GM19193 (cell line): ENCODE measurements around the gene IFI16.

Experiments
- POLR2A ChIP-seq: IDR thresholded peaks from 4 replicates; pipeline ENCODE4 v1.6.1; 2011; ENCODE audit not compliant: insufficient read depth, insufficient read length; ENCODE audit errors: extremely low read depth

Gene IFI16

GRCh38 chr1:159009704-159010361 lies at the start of gene IFI16:
TSS of gene IFI16 (plus strand) at chr1:159009907. CDS start at chr1:159014681, 4,774 bp downstream.
- peak; percentile 69 for TF ChIP-seq POLR2A

- no peak for TF ChIP-seq POLR2A
Measured at GRCh38 chr1:158961178-158961577, 48.5 kb upstream of the IFI16 start.

- TF ChIP-seq POLR2A = no peak
Measured at GRCh38 chr1:158962983-158963382, 46.7 kb upstream of the IFI16 start.

DNA sequence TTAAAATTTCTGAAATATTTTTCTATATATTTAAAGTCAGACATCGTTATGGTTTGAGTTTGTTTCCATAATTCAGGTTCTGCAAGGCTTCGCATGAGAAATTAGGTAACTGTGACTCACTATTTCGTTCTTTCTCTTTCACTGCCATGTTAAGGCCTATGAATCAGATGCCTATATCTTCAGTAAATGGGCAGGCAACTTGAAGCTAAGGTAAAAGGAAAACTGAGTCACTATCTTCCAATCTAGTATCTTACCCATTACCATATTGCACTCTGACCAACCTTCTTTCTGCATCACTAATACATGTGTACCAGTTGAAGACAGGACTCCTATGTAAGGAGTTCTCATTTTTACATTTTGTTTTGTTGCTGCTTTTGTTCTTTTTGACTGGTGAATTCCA lies 40.5 kb upstream of the IFI16 start:
- no peak for TF ChIP-seq POLR2A

DNA sequence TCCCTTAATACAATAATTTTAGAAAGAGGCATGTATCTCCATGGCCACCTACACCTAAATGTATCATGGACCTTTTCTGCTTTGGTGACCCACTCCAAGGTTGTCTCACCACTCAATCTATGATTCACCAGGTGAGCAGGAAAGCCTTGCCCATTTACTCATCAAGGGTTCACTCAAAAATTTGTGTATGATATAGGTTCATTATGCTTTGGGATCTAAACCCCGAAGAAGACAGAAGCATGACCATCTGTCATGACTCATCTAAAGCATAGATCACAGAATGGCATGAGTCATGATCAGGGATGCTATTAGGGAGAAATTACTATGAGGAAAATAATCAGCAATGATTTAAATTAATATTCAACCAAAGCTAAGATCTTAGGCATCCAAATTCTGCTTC lies 39.9 kb upstream of the IFI16 start:
- no peak for TF ChIP-seq POLR2A

DNA sequence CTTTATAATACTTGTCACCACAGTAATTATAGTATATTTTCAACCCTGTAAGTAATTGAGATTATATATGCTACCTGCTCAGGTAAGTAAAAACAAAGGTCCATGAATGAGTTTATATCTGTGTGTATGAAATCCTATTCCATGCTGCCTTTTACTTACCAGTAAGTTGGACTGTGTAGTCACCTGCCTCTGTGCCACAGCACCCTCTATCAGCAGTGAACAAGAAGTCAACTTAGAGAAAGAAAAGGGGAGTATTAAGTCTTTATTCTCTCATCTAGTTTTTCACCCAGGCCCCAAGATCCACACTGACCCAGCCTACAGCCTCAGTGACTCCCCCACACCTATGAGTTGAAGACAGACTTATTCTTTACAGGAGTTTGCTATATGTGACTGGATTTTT lies 36.9 kb upstream of the IFI16 start:
- no peak for TF ChIP-seq POLR2A

- no peak for TF ChIP-seq POLR2A
Measured at GRCh38 chr1:158976219-158976618, 33.5 kb upstream of the IFI16 start.

GRCh38 chr1:158978730-158979129 lies 31.0 kb upstream of the IFI16 start:
- no peak for TF ChIP-seq POLR2A

DNA sequence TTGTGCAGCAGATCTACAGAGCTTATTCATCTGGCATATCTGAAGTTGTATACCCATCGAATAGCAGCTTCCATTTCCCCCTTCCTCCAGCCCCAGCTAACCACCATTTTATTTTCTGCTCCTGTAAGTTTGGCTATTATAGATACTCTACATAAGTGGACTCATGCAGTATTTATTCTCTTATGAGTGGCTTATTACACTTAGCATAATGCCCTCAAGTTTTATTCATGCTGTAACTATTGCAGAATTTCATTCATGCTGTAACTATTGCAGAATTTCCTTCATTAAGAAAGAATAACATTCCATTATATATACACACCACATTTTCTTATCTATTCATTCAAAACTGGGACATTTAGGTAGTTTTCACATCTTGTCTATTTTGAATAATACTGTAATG lies 30.5 kb upstream of the IFI16 start:
- no peak for TF ChIP-seq POLR2A

DNA sequence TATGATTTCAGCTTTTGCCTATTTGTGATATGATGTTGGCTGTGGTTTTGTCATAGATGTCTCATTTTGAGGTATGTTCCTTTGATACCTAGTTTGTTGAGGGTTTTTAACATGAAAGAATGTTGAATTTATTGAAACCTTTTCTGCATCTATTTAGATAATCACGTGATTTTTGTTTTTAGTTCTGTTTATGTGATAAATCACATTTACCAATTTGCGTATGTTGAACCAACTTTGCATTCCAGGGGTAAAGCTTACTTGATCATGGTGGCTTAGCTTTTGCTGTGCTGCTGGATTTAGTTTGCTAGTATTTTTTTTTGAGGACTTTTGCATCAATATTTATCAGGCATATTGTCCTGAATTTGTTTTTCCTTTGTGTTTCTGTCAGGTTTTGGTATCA lies 26.5 kb upstream of the IFI16 start:
- TF ChIP-seq POLR2A = no peak

- TF ChIP-seq POLR2A = no peak
Measured at GRCh38 chr1:158984386-158984785, 25.3 kb upstream of the IFI16 start.

GRCh38 chr1:158989424-158989823 lies 20.3 kb upstream of the IFI16 start:
- no peak for TF ChIP-seq POLR2A

- no peak for TF ChIP-seq POLR2A
Measured at GRCh38 chr1:158992787-158993312, 16.9 kb upstream of the IFI16 start.

- TF ChIP-seq POLR2A = no peak
Measured at GRCh38 chr1:158996998-158997397, 12.7 kb upstream of the IFI16 start.

- TF ChIP-seq POLR2A = no peak
Measured at GRCh38 chr1:158998037-158998780, 11.5 kb upstream of the IFI16 start.

- no peak for TF ChIP-seq POLR2A
Measured at GRCh38 chr1:158998781-158999161, 10.9 kb upstream of the IFI16 start.
